ENCODE data around the gene NKD1.

GRCh38 chr16:50606431-50607050 is 58.3 kb downstream of the NKD1 start:
- no peak for TF ChIP-seq CTCF (IDR thresholded peaks at IDR 0.05)
- no peak for TF ChIP-seq POLR2A (IDR thresholded peaks at IDR 0.05)

Measured in uterus (tissue), 2 donors.